ENCODE measurements around the gene LPIN1. TPM values are rescaled to one million over a fixed set of nuclear protein-coding genes. Genes with fewer than 3 reads are reported as not detected.

LPIN1 gene
- total RNA-seq, 1 experiment from 2014 or later: 38.5 TPM

DNA sequence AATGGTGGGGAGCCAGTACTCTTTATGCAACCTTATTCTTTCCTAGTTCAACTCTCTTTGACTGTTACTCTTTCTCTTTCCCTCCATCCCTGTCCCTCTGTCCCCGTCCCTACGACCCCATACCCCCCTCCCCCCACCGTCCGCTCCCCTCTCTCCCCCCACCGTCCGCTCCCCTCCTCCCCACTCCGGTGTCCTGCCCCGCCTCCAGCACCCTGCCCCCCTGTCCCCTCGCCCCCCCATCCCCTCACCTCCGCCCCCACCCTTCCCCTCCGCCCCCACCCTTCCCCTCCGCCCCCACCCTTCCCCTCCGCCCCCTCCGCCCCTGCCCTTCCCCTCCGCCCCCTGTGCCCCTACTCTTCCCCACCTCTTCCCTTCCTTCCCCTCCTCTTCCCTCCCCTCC, 128.4 kb downstream of the LPIN1 start:
- Histone ChIP-seq H3K9me3 (ENCODE audit: low read depth, low read length, poor library complexity, severe bottlenecking) (no peaks in the 10 kb centered on the region), H3K27me3 (replicated peaks; ENCODE audit: insufficient read depth, low read depth, low read length, poor library complexity) (no peaks in the 10 kb centered on the region), H3K36me3 (ENCODE audit: insufficient read depth, low read length, poor library complexity, severe bottlenecking) (no peaks in the 10 kb centered on the region), H3K4me3 (ENCODE audit: low read depth, low read length, poor library complexity, severe bottlenecking) (no peak overlapping the region), H3K4me1 (ENCODE audit: insufficient read depth, low read length, poor library complexity, severe bottlenecking) (peaks cover 20% of the 10 kb centered on the region), H3K27ac (ENCODE audit: low read depth, low read length, poor library complexity, severe bottlenecking) (no peak overlapping the region)
- intact Hi-C loops (cut with micrococcal nuclease; ENCODE audit: unreplicated experiment): no loop called here
- ChIA-PET CTCF (no interaction called here), POLR2A (ENCODE audit: low non-redundant PET) (no interaction called here)
- TF ChIP-seq EZH2 (IDR thresholded peaks at IDR 0.05; ENCODE audit: borderline replicate concordance, low read depth, low read length, poor library complexity, severe bottlenecking): no peak
- TF ChIP-seq, protein P1, sequence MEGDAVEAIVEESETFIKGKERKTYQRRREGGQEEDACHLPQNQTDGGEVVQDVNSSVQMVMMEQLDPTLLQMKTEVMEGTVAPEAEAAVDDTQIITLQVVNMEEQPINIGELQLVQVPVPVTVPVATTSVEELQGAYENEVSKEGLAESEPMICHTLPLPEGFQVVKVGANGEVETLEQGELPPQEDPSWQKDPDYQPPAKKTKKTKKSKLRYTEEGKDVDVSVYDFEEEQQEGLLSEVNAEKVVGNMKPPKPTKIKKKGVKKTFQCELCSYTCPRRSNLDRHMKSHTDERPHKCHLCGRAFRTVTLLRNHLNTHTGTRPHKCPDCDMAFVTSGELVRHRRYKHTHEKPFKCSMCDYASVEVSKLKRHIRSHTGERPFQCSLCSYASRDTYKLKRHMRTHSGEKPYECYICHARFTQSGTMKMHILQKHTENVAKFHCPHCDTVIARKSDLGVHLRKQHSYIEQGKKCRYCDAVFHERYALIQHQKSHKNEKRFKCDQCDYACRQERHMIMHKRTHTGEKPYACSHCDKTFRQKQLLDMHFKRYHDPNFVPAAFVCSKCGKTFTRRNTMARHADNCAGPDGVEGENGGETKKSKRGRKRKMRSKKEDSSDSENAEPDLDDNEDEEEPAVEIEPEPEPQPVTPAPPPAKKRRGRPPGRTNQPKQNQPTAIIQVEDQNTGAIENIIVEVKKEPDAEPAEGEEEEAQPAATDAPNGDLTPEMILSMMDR (conservative IDR thresholded peaks at IDR 0.05; ENCODE audit: low read depth, low read length): no peak
- no peak for DNase-seq (ENCODE audit: low spot score)
- BruUV-seq (replicated peaks): no TSS peak

- H3K27me3 ChIP-seq (replicated peaks; ENCODE audit: insufficient read depth, low read depth, low read length, poor library complexity): no peaks in the 10 kb centered on the region
- CTCF ChIA-PET: no interaction called here
- intact Hi-C loops (cut with micrococcal nuclease; ENCODE audit: unreplicated experiment): no loop called here
- no peak overlapping the region for H3K27ac ChIP-seq (ENCODE audit: low read depth, low read length, poor library complexity, severe bottlenecking)
- H3K4me3 ChIP-seq (ENCODE audit: low read depth, low read length, poor library complexity, severe bottlenecking): no peak overlapping the region
- no peak for TF ChIP-seq EZH2 (IDR thresholded peaks at IDR 0.05; ENCODE audit: borderline replicate concordance, low read depth, low read length, poor library complexity, severe bottlenecking)
- TF ChIP-seq, protein P1 (conservative IDR thresholded peaks at IDR 0.05; ENCODE audit: low read depth, low read length): no peak
- no peaks in the 10 kb centered on the region for H3K36me3 ChIP-seq (ENCODE audit: insufficient read depth, low read length, poor library complexity, severe bottlenecking)
- no peak for DNase-seq (ENCODE audit: low spot score)
- no TSS peak for BruUV-seq (replicated peaks)
- POLR2A ChIA-PET (ENCODE audit: low non-redundant PET): no interaction called here
- H3K4me1 ChIP-seq (ENCODE audit: insufficient read depth, low read length, poor library complexity, severe bottlenecking): peaks cover 20% of the 10 kb centered on the region
- H3K9me3 ChIP-seq (ENCODE audit: low read depth, low read length, poor library complexity, severe bottlenecking): no peaks in the 10 kb centered on the region
These were observed 129.0 kb downstream of the LPIN1 start for GRCh38 chr2:11875481-11875880.

DNA sequence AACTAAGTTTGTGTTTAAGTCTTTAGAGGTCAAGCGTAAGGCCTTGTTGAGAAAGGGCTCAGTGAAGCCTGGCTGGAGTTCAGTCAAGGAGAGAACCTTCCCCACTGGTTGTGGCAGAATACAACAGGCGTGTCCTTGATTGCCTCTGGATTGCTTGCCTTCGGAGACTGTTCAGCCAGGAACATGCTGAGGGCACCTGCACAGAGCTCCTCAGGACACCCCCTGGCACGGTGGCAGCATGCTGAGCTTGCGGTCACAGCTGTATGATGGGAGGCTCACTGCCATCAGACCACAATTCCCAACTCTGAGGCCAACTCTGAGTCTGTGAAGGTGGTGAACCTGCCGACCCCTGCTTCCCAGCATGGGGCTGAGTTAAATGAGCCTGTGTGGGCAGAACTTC, 130.0 kb downstream of the LPIN1 start:
- CTCF ChIA-PET: no interaction called here
- no peak overlapping the region for H3K27ac ChIP-seq (ENCODE audit: low read depth, low read length, poor library complexity, severe bottlenecking)
- no peak overlapping the region for H3K4me3 ChIP-seq (ENCODE audit: low read depth, low read length, poor library complexity, severe bottlenecking)
- POLR2A ChIA-PET (ENCODE audit: low non-redundant PET): no interaction called here
- no TSS peak for BruUV-seq (replicated peaks)
- no peaks in the 10 kb centered on the region for H3K9me3 ChIP-seq (ENCODE audit: low read depth, low read length, poor library complexity, severe bottlenecking)
- no peak for DNase-seq (ENCODE audit: low spot score)
- H3K27me3 ChIP-seq (replicated peaks; ENCODE audit: insufficient read depth, low read depth, low read length, poor library complexity): no peaks in the 10 kb centered on the region
- no peak for TF ChIP-seq EZH2 (IDR thresholded peaks at IDR 0.05; ENCODE audit: borderline replicate concordance, low read depth, low read length, poor library complexity, severe bottlenecking)
- TF ChIP-seq, protein P1 (conservative IDR thresholded peaks at IDR 0.05; ENCODE audit: low read depth, low read length): no peak
- H3K4me1 ChIP-seq (ENCODE audit: insufficient read depth, low read length, poor library complexity, severe bottlenecking): peaks cover 20% of the 10 kb centered on the region
- intact Hi-C loops (cut with micrococcal nuclease; ENCODE audit: unreplicated experiment): no loop called here
- no peaks in the 10 kb centered on the region for H3K36me3 ChIP-seq (ENCODE audit: insufficient read depth, low read length, poor library complexity, severe bottlenecking)
